OCI-LY7 (cell line): ENCODE data around the gene DUSP19. TPM values are rescaled to one million over a fixed set of nuclear protein-coding genes. Genes with fewer than 3 reads are reported as not detected.

Experiments used
- small RNA-seq: library from RNA; depleted of rRNA; stranded (forward); fragments of <200 nt; gene quantifications from one replicate; pipeline ENCODE3, GENCODE V24; 2014
- total RNA-seq, 2 experiments: library from RNA; depleted of rRNA in 1 of 2; stranded (reverse); fragments of >200 nt in 1 of 2; shearing (Covaris generic) in 1 of 2; gene quantifications; 2 replicates each; pipeline ENCODE4 v1.2.3, GENCODE V29; 2014 to 2022

Gene DUSP19
- total RNA-seq, 2 experiments from 2014 or later, result 1.2 to 3.9 TPM

Small RNAs within 50 kb of the gene (small RNA-seq; reads per million reads assigned to genes)
- not detected for gene RF00599

Other genes with a start within 250 kb of the DUSP19 start
- gene FRZB, start 212.1 kb upstream of the DUSP19 start, total RNA-seq (2014; rRNA removed; shearing (Covaris generic)), result 0.10 TPM in 1 of 2 replicates, not detected in the other
- not detected in 2 replicates for gene FRZB, start 212.1 kb upstream of the DUSP19 start, total RNA-seq (2022)
- gene NCKAP1, start 40.3 kb upstream of the DUSP19 start, total RNA-seq (2014; rRNA removed; shearing (Covaris generic)), result 0.06 TPM in 1 of 2 replicates, not detected in the other
- 0.55 and 1.7 TPM in 2 replicates for gene NCKAP1, start 40.3 kb upstream of the DUSP19 start, total RNA-seq (2022)
- gene NUP35, start 45.7 kb downstream of the DUSP19 start, total RNA-seq (2014; rRNA removed; shearing (Covaris generic)), result 36.5 and 40.2 TPM in 2 replicates
- gene NUP35, start 45.7 kb downstream of the DUSP19 start, total RNA-seq (2022), result 36.0 and 37.3 TPM in 2 replicates